Epithelial cell of prostate (primary cell): ENCODE data around the gene ASIC4.

Experiments
- DNase-seq: peaks from one replicate; pipeline ENCODE4 v3.0.0-alpha.2; 2011; ENCODE audit warnings: low read depth, low spot score
- H3K27ac ChIP-seq: fragments of 450-650 bp; 2 replicates; pipeline ENCODE4 v1.5.1; 2017; ENCODE audit warnings: mild to moderate bottlenecking

ASIC4 gene

DNA sequence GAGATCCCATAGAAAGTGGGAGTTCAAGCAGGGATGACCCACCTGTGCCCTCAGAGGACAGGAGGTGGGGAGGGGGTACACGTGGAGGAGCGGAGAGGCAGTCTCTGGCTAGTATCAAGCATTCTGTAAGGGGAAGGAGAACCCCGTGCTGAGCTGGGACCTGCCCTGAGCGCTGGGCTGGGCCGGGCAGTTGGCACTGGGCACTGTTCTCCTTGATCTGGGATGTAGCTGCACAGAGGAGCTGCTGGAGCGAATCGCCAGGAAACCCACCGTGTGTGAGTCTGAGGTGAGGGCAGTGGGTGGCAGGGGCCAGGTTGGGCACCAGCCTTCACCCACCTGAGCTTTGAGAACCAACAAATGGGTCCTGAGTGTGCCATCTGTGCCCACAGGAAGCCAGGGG lies 35.4 kb upstream of the ASIC4 start:
- no peak for DNase-seq
- no peak overlapping the region for H3K27ac ChIP-seq

DNA sequence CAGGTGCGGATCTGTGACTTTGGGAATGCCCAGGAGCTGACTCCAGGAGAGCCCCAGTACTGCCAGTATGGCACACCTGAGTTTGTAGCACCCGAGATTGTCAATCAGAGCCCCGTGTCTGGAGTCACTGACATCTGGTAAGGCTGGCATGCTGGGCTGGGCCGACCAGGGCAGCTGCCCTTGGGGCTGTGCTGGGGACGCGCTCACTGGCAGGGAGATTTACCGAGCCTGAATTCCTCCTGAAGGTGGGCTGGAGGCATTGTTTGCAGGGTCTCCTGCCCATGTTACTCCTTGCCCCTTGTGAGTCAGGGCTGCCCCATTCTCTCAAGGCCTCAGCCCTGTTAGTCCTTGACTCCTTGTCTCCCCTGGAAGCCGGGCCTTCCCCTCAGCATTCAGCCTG lies 34.3 kb upstream of the ASIC4 start:
- no peak for DNase-seq
- no peak overlapping the region for H3K27ac ChIP-seq

DNA sequence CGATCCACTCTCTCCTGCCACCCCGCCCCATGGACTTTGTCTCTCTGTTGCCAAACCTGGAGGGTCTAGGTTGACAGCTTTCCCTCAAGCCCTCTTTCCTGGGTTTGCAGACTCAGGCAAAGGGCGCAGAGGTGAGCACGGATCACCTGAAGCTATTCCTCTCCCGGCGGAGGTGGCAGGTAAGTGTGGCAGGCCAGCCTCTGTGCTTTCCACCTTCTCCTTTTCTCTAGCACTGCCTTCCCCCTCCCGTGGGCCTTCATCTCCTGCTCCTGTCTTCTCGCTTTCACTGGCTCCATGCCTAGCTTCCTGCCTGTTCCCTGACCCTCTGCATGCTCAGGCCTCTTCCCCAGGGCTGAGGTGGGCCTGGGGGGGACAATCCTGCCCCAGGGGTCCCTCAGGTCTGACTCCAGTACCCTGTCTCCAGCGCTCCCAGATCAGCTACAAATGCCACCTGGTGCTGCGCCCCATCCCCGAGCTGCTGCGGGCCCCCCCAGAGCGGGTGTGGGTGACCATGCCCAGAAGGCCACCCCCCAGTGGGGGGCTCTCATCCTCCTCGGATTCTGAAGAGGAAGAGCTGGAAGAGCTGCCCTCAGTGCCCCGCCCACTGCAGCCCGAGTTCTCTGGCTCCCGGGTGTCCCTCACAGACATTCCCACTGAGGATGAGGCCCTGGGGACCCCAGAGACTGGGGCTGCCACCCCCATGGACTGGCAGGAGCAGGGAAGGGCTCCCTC lies 31.4 kb upstream of the ASIC4 start:
- DNase-seq: no peak
- H3K27ac ChIP-seq: no peak overlapping the region

DNA sequence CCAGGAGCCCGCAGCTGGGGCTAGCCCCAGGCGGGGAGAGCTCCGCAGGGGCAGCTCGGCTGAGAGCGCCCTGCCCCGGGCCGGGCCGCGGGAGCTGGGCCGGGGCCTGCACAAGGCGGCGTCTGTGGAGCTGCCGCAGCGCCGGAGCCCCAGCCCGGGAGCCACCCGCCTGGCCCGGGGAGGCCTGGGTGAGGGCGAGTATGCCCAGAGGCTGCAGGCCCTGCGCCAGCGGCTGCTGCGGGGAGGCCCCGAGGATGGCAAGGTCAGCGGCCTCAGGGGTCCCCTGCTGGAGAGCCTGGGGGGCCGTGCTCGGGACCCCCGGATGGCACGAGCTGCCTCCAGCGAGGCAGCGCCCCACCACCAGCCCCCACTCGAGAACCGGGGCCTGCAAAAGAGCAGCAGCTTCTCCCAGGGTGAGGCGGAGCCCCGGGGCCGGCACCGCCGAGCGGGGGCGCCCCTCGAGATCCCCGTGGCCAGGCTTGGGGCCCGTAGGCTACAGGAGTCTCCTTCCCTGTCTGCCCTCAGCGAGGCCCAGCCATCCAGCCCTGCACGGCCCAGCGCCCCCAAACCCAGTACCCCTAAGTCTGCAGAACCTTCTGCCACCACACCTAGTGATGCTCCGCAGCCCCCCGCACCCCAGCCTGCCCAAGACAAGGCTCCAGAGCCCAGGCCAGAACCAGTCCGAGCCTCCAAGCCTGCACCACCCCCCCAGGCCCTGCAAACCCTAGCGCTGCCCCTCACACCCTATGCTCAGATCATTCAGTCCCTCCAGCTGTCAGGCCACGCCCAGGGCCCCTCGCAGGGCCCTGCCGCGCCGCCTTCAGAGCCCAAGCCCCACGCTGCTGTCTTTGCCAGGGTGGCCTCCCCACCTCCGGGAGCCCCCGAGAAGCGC lies 30.6 kb upstream of the ASIC4 start:
- no peak for DNase-seq
- no peak overlapping the region for H3K27ac ChIP-seq

DNA sequence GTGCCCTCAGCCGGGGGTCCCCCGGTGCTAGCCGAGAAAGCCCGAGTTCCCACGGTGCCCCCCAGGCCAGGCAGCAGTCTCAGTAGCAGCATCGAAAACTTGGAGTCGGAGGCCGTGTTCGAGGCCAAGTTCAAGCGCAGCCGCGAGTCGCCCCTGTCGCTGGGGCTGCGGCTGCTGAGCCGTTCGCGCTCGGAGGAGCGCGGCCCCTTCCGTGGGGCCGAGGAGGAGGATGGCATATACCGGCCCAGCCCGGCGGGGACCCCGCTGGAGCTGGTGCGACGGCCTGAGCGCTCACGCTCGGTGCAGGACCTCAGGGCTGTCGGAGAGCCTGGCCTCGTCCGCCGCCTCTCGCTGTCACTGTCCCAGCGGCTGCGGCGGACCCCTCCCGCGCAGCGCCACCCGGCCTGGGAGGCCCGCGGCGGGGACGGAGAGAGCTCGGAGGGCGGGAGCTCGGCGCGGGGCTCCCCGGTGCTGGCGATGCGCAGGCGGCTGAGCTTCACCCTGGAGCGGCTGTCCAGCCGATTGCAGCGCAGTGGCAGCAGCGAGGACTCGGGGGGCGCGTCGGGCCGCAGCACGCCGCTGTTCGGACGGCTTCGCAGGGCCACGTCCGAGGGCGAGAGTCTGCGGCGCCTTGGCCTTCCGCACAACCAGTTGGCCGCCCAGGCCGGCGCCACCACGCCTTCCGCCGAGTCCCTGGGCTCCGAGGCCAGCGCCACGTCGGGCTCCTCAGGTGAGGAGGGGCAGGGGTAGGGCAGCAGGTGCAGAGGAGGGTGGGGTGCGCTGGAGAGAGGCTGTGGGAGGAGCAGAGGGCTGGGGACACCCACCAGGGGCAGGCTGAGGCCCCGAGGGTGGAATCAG lies 29.7 kb upstream of the ASIC4 start:
- DNase-seq: no peak
- H3K27ac ChIP-seq: no peak overlapping the region

DNA sequence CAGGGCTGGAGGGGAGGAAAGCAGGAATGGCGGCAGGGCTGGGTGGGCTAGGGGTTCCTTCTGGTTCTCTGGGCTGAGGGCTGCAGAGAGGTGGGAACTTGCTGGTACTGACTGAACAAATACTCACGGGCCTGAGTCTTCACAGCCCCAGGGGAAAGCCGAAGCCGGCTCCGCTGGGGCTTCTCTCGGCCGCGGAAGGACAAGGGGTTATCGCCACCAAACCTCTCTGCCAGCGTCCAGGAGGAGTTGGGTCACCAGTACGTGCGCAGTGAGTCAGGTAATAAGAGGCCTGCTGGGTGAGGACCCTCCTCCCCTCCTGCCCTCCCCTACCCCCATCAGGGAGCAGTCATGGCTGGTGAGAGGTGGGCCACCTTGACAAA lies 29.1 kb upstream of the ASIC4 start:
- H3K27ac ChIP-seq: no peak overlapping the region
- DNase-seq: no peak

DNA sequence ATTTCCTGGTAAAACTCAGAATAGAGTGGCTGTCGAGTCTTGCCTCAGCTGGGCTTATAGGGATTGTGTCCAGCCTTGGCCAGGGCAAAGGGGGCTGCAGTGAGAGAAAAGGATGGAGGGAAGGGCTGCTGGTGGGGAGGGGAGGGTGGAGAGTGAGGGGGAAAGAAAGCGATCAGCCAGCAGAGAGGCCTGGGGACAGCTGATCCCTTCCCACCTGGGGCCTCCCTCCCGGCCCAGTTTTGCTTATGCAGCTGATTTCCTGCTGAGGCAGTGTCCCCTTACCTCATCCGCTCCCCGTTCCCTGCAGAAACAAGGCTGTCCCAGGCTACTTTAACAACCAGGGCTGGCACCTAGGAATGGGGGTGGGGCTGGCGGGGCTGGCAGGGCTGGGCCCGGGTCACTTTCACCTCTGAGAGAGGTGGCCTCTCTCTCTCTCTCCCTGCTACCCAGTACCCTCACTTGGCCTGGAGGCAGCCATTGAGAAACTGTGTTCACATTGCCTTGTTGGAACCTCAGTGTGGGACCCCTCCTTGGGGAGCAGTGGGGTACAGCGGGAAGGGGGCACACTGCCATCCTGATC lies 27.8 kb upstream of the ASIC4 start:
- DNase-seq: no peak
- H3K27ac ChIP-seq: no peak overlapping the region

DNA sequence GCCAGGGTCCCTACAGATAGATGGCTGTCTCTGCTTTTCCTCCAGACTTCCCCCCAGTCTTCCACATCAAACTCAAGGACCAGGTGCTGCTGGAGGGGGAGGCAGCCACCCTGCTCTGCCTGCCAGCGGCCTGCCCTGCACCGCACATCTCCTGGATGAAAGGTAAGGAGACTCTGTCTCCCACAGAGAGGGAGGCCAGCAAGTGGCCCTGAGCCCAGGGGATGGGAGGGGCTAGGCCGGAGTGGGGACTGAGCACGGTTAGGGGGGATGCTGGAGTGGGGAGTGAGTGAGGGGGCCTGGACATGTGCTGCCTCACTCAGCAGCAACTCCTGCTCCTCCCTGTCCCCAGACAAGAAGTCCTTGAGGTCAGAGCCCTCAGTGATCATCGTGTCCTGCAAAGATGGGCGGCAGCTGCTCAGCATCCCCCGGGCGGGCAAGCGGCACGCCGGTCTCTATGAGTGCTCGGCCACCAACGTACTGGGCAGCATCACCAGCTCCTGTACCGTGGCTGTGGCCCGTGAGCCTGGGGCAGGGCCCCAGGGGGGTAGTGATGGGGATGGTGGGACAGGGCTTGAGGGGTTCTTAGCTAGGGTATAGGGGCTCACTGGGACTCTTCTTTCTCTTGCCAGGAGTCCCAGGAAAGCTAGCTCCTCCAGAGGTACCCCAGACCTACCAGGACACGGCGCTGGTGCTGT lies 26.0 kb upstream of the ASIC4 start:
- DNase-seq: no peak
- H3K27ac ChIP-seq: no peak overlapping the region

DNA sequence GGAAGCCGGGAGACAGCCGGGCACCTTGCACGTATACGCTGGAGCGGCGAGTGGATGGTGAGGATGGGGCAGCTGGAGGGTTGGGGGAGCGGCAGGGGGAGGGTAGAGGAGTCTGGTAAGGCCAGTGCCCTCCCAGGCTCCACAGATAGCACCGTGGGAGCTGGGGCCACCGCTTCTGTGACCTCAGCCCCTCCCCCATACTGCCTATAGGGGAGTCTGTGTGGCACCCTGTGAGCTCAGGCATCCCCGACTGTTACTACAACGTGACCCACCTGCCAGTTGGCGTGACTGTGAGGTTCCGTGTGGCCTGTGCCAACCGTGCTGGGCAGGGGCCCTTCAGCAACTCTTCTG lies 25.5 kb upstream of the ASIC4 start:
- no peak for DNase-seq
- H3K27ac ChIP-seq: no peak overlapping the region

DNA sequence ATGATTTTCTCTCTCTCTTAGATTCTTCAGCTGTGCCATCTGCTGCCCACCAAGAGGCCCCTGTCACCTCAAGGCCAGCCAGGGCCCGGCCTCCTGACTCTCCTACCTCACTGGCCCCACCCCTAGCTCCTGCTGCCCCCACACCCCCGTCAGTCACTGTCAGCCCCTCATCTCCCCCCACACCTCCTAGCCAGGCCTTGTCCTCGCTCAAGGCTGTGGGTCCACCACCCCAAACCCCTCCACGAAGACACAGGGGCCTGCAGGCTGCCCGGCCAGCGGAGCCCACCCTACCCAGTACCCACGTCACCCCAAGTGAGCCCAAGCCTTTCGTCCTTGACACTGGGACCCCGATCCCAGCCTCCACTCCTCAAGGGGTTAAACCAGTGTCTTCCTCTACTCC lies 25.0 kb upstream of the ASIC4 start:
- DNase-seq: no peak
- H3K27ac ChIP-seq: no peak overlapping the region

DNA sequence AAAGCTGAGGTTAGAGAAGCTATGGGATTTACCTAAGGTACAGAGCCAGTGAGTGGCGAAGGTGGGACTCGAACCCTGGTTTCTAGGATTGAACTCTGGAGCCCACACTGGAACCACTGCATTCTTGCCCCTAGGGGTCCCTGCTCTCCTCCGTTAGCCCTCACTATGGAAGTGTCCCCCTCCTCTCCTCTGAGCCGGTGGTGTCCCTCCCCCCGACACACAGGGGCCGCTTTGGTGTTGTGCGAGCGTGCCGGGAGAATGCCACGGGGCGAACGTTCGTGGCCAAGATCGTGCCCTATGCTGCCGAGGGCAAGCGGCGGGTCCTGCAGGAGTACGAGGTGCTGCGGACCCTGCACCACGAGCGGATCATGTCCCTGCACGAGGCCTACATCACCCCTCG lies 24.1 kb upstream of the ASIC4 start:
- no peak overlapping the region for H3K27ac ChIP-seq
- DNase-seq: no peak

DNA sequence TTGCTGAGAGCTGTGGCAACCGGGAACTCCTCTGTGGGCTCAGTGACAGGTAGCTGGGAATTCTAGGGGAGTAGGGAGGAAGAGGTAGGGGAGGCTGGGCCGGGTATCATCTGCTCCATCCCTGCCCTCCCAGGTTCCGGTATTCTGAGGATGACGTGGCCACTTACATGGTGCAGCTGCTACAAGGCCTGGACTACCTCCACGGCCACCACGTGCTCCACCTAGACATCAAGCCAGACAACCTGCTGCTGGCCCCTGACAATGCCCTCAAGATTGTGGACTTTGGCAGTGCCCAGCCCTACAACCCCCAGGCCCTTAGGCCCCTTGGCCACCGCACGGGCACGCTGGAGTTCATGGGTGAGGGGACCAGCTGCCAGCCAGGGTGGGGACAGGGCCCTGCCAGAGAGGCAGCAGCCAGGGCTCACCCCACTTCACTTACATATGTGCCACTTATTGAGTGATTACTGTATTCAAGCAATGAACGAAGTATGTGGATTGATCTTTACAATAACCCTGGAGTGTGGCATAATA lies 23.6 kb upstream of the ASIC4 start:
- no peak for DNase-seq
- no peak overlapping the region for H3K27ac ChIP-seq

DNA sequence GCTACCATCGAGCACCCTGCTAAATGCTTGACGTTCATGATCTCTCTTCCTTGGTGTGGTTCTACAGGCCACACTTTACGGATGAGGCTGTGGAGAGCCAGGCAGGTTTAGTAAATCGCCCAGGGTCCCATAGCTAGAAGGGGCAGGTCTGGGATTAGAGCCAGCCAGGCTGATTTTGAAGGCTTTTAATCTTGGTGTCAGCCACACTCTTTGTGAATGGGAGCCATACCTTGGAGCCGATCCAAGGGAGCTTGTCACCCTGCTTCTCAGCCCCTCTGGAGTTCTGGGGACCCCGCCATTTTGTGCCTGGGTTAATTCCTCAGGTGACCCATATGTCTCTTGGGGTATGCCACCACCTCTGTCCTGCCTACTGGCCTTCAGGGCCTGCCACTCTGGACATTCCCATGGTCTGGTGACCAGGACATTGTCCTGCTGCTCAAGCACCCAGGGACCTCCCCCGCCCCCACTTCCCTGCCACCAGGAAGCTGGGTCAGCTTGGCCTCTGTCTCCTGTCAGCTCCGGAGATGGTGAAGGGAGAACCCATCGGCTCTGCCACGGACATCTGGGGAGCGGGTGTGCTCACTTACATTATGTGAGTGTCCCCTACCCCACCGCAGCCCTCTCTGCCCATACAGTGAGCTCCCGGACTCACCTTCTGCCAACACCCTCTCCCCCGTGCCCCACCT lies 22.9 kb upstream of the ASIC4 start:
- DNase-seq: no peak
- H3K27ac ChIP-seq: no peak overlapping the region

DNA sequence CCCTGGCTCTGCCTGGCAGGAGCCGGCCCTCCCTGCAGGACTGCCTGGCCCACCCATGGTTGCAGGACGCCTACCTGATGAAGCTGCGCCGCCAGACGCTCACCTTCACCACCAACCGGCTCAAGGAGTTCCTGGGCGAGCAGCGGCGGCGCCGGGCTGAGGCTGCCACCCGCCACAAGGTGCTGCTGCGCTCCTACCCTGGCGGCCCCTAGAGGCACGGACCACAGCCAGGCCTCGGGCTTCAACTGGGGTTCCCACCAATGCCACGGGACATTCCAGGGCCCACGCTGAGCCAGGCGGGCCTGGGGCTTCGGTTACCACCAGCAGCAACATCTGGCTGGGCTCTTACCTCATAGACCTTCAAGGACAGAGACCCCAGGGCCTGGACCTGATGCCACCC lies 21.7 kb upstream of the ASIC4 start:
- DNase-seq: no peak
- H3K27ac ChIP-seq: no peak overlapping the region

DNA sequence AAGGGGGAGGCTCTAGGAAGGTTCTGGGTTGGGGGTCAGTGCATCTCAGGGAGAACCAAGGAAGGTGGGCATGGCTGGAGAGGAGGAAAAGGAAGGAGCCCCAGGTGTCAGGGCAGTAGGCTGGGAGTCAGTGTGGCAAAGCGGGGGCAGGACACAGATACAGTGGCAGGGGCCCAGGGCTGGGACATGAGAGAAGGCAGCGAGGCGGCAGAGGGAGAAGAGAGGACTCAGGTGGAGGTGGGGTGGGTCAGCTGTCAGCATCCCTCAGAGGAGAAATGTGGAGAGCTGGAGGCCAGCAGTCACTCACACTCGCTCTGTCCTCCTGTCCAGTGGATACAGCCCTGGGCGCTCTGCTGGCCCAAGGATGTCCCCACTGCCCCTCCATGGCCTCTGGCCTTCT lies 21.2 kb upstream of the ASIC4 start:
- DNase-seq: no peak
- H3K27ac ChIP-seq: no peak overlapping the region

DNA sequence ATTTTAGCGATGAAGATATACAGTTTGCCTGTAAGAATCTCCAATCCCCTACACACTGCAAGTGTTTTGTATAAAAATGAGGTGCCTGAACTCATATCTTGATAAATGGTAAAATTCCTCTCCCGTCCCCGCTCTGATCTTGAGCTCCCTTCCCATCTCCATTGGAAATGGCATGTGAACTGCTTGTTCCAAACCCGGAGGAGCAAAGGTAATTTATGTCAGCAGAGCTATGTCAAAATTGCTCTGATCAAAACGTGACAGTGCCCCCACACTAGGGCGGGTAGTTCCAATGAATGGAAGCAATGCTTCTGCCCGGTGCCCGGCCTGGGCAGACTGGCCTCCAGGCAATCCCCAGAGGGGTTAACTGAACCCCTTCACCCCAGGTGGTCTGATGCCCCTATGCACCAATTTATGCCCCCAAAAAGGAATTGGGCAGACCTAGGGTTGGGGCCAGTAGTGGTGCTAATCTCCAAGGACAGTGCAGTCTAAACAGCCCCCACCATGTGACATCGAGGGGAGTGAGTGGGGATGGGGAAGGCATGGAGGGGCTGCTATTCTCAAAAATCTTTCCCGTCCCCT lies 19.2 kb upstream of the ASIC4 start:
- no peak for DNase-seq
- H3K27ac ChIP-seq: no peak overlapping the region

DNA sequence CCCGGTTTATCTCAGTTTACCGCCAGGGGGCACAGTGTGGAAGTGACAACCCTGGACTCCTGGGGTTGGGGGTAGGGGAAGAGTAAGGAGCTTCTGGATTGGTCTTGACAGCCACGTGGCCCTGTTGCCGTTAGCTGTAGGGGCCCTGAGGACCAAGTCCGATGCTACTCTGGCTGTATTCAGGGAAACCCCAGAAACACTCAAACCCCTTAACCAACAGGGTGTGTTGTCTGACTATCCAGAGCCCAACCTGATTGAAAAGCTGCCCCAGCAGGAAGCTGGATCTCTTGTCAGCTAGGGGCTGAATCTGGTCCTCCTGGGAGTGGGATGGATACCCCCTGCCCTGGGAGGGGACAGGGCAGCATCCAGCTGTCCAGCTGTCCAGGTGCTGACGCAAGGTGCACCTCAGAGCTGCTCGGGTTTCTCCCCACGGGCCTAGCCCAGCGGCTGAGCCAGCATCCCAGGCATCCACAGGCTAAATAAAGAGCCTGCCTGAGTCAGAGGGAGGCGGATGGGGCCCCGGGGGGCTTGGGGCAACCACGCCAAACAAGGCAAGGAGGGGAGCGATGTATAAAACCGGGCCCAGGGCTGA lies 18.7 kb upstream of the ASIC4 start:
- no peak overlapping the region for H3K27ac ChIP-seq
- DNase-seq: no peak

DNA sequence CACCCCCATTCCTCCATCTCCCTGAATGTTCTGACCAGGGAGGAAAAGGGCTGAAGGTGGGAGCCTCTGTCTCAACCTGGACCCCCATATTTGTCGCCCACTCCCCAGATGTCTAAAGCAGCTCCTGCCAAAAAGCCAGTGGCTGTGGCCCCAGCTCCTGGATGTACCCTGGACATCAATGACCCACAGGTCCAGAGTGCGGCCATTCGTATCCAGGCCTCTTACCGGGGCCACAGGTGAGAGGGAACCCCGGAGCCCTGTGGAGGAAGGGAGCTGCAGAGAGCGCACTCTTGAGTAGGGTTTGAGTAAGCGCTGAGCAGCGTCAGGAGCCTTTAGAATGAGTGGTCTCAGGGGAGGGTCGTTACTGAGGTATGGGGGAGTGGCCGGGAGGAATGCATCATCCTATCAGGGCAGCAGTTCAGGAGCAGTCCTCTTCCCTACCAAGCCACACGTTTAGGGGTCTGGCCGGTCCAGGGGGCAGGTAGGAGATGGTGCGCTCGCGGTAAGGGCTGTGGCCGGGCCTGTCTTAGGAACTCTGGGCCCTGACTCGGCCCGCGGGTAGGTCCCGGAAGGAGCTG lies 17.9 kb upstream of the ASIC4 start:
- H3K27ac ChIP-seq: no peak overlapping the region
- DNase-seq: no peak
